ENCODE data around the gene APCDD1.

Gene APCDD1

DNA sequence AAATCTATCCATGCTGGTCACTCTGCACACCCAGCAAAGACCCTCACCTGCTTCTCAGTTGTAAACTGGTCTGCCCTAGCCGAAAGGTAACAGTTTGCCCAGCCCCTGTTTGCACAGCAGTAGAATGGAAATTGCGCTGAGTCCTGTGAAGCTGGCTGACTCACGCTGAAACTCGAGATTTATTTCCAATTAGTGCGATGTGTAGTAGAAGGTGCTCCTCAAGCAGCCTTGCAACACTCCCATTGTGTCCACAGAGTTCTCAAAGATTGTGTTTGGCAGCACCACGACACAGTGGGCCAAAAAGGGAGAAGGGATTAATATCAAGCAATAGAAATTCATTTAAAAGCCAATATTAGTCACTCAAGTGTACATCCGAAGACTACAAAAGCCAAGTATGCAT is 21.7 kb upstream of the APCDD1 start:
- no peak overlapping the region for H3K4me3 ChIP-seq (ENCODE audit: low read length in 2 of 2)
- H3K9me3 ChIP-seq (ENCODE audit: control insufficient read depth in 2 of 2, low read length in 2 of 2), result no peaks in the 10 kb centered on the region
- no peaks in the 10 kb centered on the region for H3K27me3 ChIP-seq (ENCODE audit: control insufficient read depth in 1 of 2, insufficient read depth in 2 of 2, low read length in 2 of 2)
- no peak overlapping the region for H3K27ac ChIP-seq (ENCODE audit: low read length)
- no peak overlapping the region for H3K9ac ChIP-seq (ENCODE audit: low read length in 2 of 2)
- no peaks in the 10 kb centered on the region for H3K36me3 ChIP-seq (ENCODE audit: control insufficient read depth in 2 of 2, insufficient read depth in 2 of 2, low read length in 2 of 2)
- peaks cover 30% of the 10 kb centered on the region for H3K4me1 ChIP-seq (ENCODE audit: control insufficient read depth, insufficient read depth, low read length)

DNA sequence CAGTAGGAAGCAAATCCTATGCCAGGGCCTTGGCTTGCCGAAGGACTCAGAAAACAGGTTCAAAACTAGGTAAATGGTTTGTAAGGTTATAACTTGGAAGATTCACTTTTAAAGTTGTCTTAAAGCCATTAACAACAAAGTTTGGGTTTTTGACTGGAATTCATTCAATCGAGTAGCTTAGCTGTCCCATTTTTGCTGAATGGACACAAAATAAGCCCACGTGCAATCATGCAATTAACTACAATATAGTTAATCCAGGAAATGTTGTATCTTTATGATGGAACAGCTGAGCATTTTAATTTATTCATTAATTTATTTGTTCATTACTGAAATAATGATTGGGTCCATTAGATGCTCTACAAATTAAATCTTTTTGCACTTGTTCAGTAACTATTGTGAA is 18.3 kb upstream of the APCDD1 start:
- H3K4me3 ChIP-seq (ENCODE audit: low read length in 2 of 2), result no peak overlapping the region
- H3K9me3 ChIP-seq (ENCODE audit: control insufficient read depth in 2 of 2, low read length in 2 of 2), result no peaks in the 10 kb centered on the region
- peaks cover 27% of the 10 kb centered on the region for H3K4me1 ChIP-seq (ENCODE audit: control insufficient read depth, insufficient read depth, low read length)
- H3K36me3 ChIP-seq (ENCODE audit: control insufficient read depth in 2 of 2, insufficient read depth in 2 of 2, low read length in 2 of 2), result no peaks in the 10 kb centered on the region
- no peaks in the 10 kb centered on the region for H3K27me3 ChIP-seq (ENCODE audit: control insufficient read depth in 1 of 2, insufficient read depth in 2 of 2, low read length in 2 of 2)
- no peak overlapping the region for H3K9ac ChIP-seq (ENCODE audit: low read length in 2 of 2)
- no peak overlapping the region for H3K27ac ChIP-seq (ENCODE audit: low read length)

- no peaks in the 10 kb centered on the region for H3K9me3 ChIP-seq (ENCODE audit: control insufficient read depth in 2 of 2, low read length in 2 of 2)
- H3K9ac ChIP-seq (ENCODE audit: low read length in 2 of 2), result no peak overlapping the region
- H3K27ac ChIP-seq (ENCODE audit: low read length), result no peak overlapping the region
- no peaks in the 10 kb centered on the region for H3K36me3 ChIP-seq (ENCODE audit: control insufficient read depth in 2 of 2, insufficient read depth in 2 of 2, low read length in 2 of 2)
- no peak overlapping the region for H3K4me3 ChIP-seq (ENCODE audit: low read length in 2 of 2)
- no peaks in the 10 kb centered on the region for H3K27me3 ChIP-seq (ENCODE audit: control insufficient read depth in 1 of 2, insufficient read depth in 2 of 2, low read length in 2 of 2)
- H3K4me1 ChIP-seq (ENCODE audit: control insufficient read depth, insufficient read depth, low read length), result peaks cover 20% of the 10 kb centered on the region
Measured at GRCh38 chr18:10437837-10438236, 16.6 kb upstream of the APCDD1 start.

DNA sequence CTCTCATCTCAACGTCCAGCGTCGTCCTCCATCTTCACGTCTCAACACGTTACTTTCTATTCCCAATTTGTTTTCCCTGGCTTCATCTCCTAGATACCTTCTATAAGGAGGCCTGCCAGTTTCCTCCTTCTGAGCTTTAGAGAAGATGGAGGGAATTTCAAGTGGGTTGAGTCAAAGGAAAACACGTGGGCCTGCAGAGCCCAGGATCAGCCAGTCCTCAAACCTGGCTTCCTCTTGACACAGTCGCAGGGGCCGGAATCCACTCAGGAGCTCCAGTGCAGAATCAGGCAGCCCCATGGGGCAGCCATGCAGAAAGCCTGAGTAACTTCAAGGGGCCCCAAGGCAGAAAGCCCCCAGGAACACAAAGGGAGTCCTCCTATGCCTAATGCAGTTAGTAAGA is 14.5 kb upstream of the APCDD1 start:
- Histone ChIP-seq H3K27ac (ENCODE audit: low read length) (no peak overlapping the region), H3K27me3 (ENCODE audit: control insufficient read depth in 1 of 2, insufficient read depth in 2 of 2, low read length in 2 of 2) (no peaks in the 10 kb centered on the region), H3K4me3 (ENCODE audit: low read length in 2 of 2) (no peak overlapping the region), H3K36me3 (ENCODE audit: control insufficient read depth in 2 of 2, insufficient read depth in 2 of 2, low read length in 2 of 2) (no peaks in the 10 kb centered on the region), H3K9me3 (ENCODE audit: control insufficient read depth in 2 of 2, low read length in 2 of 2) (no peaks in the 10 kb centered on the region), H3K9ac (ENCODE audit: low read length in 2 of 2) (no peak overlapping the region), H3K4me1 (ENCODE audit: control insufficient read depth, insufficient read depth, low read length) (peaks cover 4% of the 10 kb centered on the region)

GRCh38 chr18:10440884-10441283 is 13.6 kb upstream of the APCDD1 start:
- Histone ChIP-seq H3K4me1 (ENCODE audit: control insufficient read depth, insufficient read depth, low read length) (peaks cover 3% of the 10 kb centered on the region), H3K9me3 (ENCODE audit: control insufficient read depth in 2 of 2, low read length in 2 of 2) (no peaks in the 10 kb centered on the region), H3K4me3 (ENCODE audit: low read length in 2 of 2) (no peak overlapping the region), H3K9ac (ENCODE audit: low read length in 2 of 2) (no peak overlapping the region), H3K36me3 (ENCODE audit: control insufficient read depth in 2 of 2, insufficient read depth in 2 of 2, low read length in 2 of 2) (no peaks in the 10 kb centered on the region), H3K27me3 (ENCODE audit: control insufficient read depth in 1 of 2, insufficient read depth in 2 of 2, low read length in 2 of 2) (no peaks in the 10 kb centered on the region), H3K27ac (ENCODE audit: low read length) (no peak overlapping the region)

DNA sequence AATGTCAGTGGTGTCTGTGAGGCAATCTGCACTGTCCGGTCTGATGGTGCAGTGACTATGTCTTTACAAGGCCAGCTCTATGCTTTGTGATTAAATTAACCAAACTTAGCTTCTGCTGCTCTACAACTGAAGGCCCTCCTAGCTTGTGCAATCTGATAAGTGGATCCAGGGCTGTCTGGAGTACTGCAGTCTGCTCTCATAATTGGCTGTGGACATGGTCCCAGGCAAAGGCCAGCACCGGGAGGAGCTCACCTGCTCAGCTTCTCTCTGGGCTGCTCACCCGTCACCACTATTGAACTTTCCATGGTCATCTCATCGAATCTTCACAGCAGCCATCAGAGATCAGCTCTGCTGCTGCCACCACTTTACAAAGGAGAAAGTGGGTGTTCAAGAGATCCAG is 13.0 kb upstream of the APCDD1 start:
- H3K9ac ChIP-seq (ENCODE audit: low read length in 2 of 2), result no peak overlapping the region
- H3K27me3 ChIP-seq (ENCODE audit: control insufficient read depth in 1 of 2, insufficient read depth in 2 of 2, low read length in 2 of 2), result no peaks in the 10 kb centered on the region
- no peak overlapping the region for H3K27ac ChIP-seq (ENCODE audit: low read length)
- H3K9me3 ChIP-seq (ENCODE audit: control insufficient read depth in 2 of 2, low read length in 2 of 2), result no peaks in the 10 kb centered on the region
- no peak overlapping the region for H3K4me3 ChIP-seq (ENCODE audit: low read length in 2 of 2)
- H3K36me3 ChIP-seq (ENCODE audit: control insufficient read depth in 2 of 2, insufficient read depth in 2 of 2, low read length in 2 of 2), result no peaks in the 10 kb centered on the region
- H3K4me1 ChIP-seq (ENCODE audit: control insufficient read depth, insufficient read depth, low read length), result peaks cover 3% of the 10 kb centered on the region

GRCh38 chr18:10442551-10442971 is 11.9 kb upstream of the APCDD1 start:
- Histone ChIP-seq H3K9ac (ENCODE audit: low read length in 2 of 2) (no peak overlapping the region), H3K9me3 (ENCODE audit: control insufficient read depth in 2 of 2, low read length in 2 of 2) (no peaks in the 10 kb centered on the region), H3K4me3 (ENCODE audit: low read length in 2 of 2) (no peak overlapping the region), H3K4me1 (ENCODE audit: control insufficient read depth, insufficient read depth, low read length) (peaks cover 3% of the 10 kb centered on the region), H3K27ac (ENCODE audit: low read length) (no peak overlapping the region), H3K36me3 (ENCODE audit: control insufficient read depth in 2 of 2, insufficient read depth in 2 of 2, low read length in 2 of 2) (no peaks in the 10 kb centered on the region), H3K27me3 (ENCODE audit: control insufficient read depth in 1 of 2, insufficient read depth in 2 of 2, low read length in 2 of 2) (no peaks in the 10 kb centered on the region)

DNA sequence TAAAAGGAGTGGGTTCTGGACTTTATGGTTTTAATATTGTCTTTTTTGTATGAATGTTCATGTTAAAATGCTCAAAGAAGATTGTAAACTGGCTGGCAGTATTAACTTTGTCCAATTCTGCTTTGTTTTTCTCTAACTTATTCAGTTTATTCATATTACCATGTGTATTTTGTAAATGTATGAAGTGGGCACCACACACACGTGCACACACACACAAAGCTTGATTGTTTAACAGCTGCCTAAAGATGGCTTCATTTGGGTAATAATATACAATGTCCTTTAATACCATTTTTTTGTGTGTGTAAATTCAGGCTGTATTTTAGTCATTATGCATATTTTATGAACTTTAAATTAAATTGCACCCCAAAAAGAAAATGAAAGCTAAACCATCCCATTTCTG is 11.4 kb upstream of the APCDD1 start:
- H3K27ac ChIP-seq (ENCODE audit: low read length), result no peak overlapping the region
- no peak overlapping the region for H3K9ac ChIP-seq (ENCODE audit: low read length in 2 of 2)
- H3K27me3 ChIP-seq (ENCODE audit: control insufficient read depth in 1 of 2, insufficient read depth in 2 of 2, low read length in 2 of 2), result no peaks in the 10 kb centered on the region
- no peaks in the 10 kb centered on the region for H3K36me3 ChIP-seq (ENCODE audit: control insufficient read depth in 2 of 2, insufficient read depth in 2 of 2, low read length in 2 of 2)
- H3K9me3 ChIP-seq (ENCODE audit: control insufficient read depth in 2 of 2, low read length in 2 of 2), result no peaks in the 10 kb centered on the region
- peaks cover 3% of the 10 kb centered on the region for H3K4me1 ChIP-seq (ENCODE audit: control insufficient read depth, insufficient read depth, low read length)
- H3K4me3 ChIP-seq (ENCODE audit: low read length in 2 of 2), result no peak overlapping the region

- H3K27me3 ChIP-seq (ENCODE audit: control insufficient read depth in 1 of 2, insufficient read depth in 2 of 2, low read length in 2 of 2), result no peaks in the 10 kb centered on the region
- H3K9ac ChIP-seq (ENCODE audit: low read length in 2 of 2), result no peak overlapping the region
- peaks cover 3% of the 10 kb centered on the region for H3K4me1 ChIP-seq (ENCODE audit: control insufficient read depth, insufficient read depth, low read length)
- H3K36me3 ChIP-seq (ENCODE audit: control insufficient read depth in 2 of 2, insufficient read depth in 2 of 2, low read length in 2 of 2), result no peaks in the 10 kb centered on the region
- no peaks in the 10 kb centered on the region for H3K9me3 ChIP-seq (ENCODE audit: control insufficient read depth in 2 of 2, low read length in 2 of 2)
- no peak overlapping the region for H3K4me3 ChIP-seq (ENCODE audit: low read length in 2 of 2)
- H3K27ac ChIP-seq (ENCODE audit: low read length), result no peak overlapping the region
Measured at GRCh38 chr18:10444314-10445006, 10.0 kb upstream of the APCDD1 start.

- H3K27me3 ChIP-seq (ENCODE audit: control insufficient read depth in 1 of 2, insufficient read depth in 2 of 2, low read length in 2 of 2), result no peaks in the 10 kb centered on the region
- peaks cover 15% of the 10 kb centered on the region for H3K4me1 ChIP-seq (ENCODE audit: control insufficient read depth, insufficient read depth, low read length)
- H3K4me3 ChIP-seq (ENCODE audit: low read length in 2 of 2), result no peak overlapping the region
- H3K9ac ChIP-seq (ENCODE audit: low read length in 2 of 2), result no peak overlapping the region
- no peak overlapping the region for H3K27ac ChIP-seq (ENCODE audit: low read length)
- H3K9me3 ChIP-seq (ENCODE audit: control insufficient read depth in 2 of 2, low read length in 2 of 2), result no peaks in the 10 kb centered on the region
- H3K36me3 ChIP-seq (ENCODE audit: control insufficient read depth in 2 of 2, insufficient read depth in 2 of 2, low read length in 2 of 2), result no peaks in the 10 kb centered on the region
Measured at GRCh38 chr18:10449396-10449795, 5.0 kb upstream of the APCDD1 start.

GRCh38 chr18:10450986-10451385 is 3.4 kb upstream of the APCDD1 start:
- no peaks in the 10 kb centered on the region for H3K27me3 ChIP-seq (ENCODE audit: control insufficient read depth in 1 of 2, insufficient read depth in 2 of 2, low read length in 2 of 2)
- H3K27ac ChIP-seq (ENCODE audit: low read length), result no peak overlapping the region
- H3K9ac ChIP-seq (ENCODE audit: low read length in 2 of 2), result no peak overlapping the region
- H3K36me3 ChIP-seq (ENCODE audit: control insufficient read depth in 2 of 2, insufficient read depth in 2 of 2, low read length in 2 of 2), result no peaks in the 10 kb centered on the region
- peaks cover 22% of the 10 kb centered on the region for H3K4me1 ChIP-seq (ENCODE audit: control insufficient read depth, insufficient read depth, low read length)
- no peaks in the 10 kb centered on the region for H3K9me3 ChIP-seq (ENCODE audit: control insufficient read depth in 2 of 2, low read length in 2 of 2)
- no peak overlapping the region for H3K4me3 ChIP-seq (ENCODE audit: low read length in 2 of 2)

Measured in stomach smooth muscle (tissue), 2 donors.